NAMALWA (cell line): Measurements from ENCODE around the gene ACBD6.

ENCODE experiments used
- DNase-seq: peaks from one replicate; pipeline ENCODE4 v3.0.0-alpha.2; 2015; ENCODE audit warnings: low spot score

Gene ACBD6

DNA sequence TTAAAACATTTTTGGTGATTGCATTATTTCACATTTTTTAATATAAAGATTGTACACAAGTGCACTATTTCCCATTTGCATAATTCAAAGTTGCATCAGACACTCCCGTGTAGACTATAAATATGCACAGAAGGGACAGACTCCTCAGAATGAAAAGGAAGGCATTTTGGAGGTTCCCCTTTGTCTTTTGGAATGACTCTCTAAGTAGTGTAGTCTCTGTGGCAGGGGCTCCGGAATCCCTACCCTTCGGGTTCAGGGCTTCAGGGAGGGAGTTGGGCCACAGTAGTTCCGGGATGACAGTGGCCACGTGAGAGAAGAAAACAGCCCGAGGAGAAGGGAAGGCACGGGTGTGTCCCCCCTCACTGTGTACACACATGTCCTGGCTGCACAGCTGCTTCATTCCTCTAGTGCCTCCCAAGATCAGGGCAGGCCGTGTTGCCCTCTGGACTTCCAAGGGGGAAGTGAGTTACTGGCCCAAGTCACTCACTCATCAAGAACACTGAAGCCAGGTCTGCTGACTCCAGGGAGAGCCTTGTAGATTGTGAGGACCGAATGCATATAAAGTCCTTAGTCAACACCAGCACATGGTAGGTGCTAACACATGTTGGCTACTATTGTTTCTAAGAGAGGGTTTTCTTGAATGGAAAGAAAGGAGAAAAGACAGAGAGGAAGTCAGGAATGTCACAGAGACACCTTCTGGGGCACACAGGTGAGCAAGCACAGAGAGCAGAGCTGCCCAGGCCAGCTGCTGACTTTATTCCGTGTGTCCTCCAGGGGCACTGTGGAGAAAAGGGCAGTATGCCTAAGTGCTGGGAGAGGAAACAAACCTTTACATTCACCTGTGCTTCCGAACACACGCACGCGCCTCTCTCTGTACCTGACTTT is 232.5 kb downstream of the ACBD6 start:
- DNase-seq = peak; percentile 28

DNA sequence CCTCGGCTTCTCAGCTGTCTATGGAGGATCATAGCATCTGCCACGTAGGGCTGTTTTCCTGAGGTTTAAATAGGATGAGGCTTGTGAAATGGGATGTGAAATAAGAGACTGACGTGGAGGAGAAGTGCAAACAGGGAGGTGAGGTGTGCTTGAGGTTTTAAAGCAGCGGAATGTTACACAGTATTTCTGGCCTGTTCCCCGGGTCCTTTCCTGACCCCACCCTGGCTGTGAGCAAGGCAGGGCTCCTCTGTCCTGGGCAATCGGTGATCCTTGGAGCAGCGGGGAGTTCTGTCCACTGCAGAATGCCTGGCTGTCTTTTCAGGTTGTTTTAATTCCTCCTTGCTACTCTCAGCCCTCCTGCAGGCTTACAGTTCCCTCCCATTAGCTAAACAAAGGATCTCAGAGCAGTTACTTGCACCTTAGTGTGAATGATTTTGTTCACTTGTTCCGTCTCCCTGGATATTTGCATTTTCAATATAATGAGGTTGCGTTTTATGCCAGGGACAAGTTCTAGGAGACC is 233.8 kb downstream of the ACBD6 start:
- DNase-seq = no peak

- DNase-seq = no peak
Measured at GRCh38 chr1:180267761-180268555, 234.4 kb downstream of the ACBD6 start.

- DNase-seq = no peak
Measured at GRCh38 chr1:180267211-180267561, 235.2 kb downstream of the ACBD6 start.

DNA sequence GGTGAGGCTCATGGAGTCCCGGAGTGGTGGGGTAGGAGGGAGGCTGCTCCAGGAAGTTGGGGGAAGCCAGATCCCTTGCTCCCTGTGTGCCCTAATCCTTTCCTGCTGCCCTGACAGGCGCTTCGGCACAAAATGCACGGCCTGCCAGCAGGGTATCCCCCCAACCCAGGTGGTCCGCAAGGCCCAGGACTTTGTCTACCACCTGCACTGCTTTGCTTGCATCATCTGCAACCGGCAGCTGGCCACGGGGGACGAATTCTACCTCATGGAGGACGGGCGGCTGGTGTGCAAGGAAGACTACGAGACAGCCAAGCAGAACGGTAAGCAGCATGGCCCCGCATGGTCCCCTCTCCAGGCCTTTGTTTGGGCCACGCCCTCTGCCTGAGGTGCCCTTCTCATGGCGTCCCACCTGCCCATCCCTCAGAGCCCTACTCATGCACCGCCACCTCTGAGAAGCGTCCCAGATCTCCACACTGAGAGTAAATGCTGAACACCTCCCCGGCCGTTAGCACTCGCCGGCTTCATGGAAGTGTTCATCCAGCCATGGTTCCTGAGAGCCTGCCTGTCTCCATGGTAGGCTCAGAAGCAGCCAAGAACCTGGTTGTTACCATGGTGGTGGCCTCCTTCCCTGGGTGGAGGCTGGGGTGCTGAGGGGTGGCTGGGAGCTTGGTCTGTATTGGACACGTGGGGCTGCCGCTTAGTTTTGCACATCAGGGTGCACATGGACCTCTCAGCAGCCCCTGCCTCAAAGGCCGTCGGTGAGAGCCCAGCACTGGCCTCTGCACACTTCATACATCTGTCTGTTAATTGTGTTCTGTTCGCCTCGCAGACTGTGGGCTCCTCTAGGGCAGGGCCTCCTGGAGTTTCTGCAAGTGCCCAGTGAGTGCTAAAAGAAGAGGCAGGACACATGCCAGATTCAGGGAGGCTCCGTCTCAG is 235.8 kb downstream of the ACBD6 start:
- no peak for DNase-seq

GRCh38 chr1:180265871-180266270 is 236.5 kb downstream of the ACBD6 start:
- no peak for DNase-seq

- DNase-seq = no peak
Measured at GRCh38 chr1:180265201-180265600, 237.2 kb downstream of the ACBD6 start.

DNA sequence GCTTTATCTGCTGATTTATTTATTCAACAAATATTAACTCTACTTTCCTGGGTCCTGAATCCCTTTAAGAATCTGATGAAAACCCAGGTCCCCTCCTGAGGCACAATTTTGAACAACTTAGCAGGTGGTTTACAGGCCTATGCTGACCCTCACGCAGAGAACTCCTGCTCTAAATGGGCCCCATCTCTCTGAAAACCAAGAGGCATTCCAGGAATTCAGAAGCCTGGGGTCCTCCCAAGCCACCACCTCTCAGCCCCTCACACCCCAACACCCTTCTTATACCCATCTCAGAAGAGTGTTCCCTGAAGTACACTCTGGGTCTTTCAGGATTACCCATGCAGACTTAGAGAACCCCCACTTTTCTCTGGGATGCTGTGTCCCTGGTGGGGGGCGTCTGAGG is 237.8 kb downstream of the ACBD6 start:
- no peak for DNase-seq

- DNase-seq = no peak
Measured at GRCh38 chr1:180262628-180263488, 239.5 kb downstream of the ACBD6 start.

- DNase-seq = no peak
Measured at GRCh38 chr1:180261524-180262155, 240.7 kb downstream of the ACBD6 start.

GRCh38 chr1:180261030-180261429 is 241.3 kb downstream of the ACBD6 start:
- DNase-seq = no peak

- no peak for DNase-seq
Measured at GRCh38 chr1:180260541-180260940, 241.8 kb downstream of the ACBD6 start.

GRCh38 chr1:180259431-180260338 is 242.7 kb downstream of the ACBD6 start:
- DNase-seq = no peak

DNA sequence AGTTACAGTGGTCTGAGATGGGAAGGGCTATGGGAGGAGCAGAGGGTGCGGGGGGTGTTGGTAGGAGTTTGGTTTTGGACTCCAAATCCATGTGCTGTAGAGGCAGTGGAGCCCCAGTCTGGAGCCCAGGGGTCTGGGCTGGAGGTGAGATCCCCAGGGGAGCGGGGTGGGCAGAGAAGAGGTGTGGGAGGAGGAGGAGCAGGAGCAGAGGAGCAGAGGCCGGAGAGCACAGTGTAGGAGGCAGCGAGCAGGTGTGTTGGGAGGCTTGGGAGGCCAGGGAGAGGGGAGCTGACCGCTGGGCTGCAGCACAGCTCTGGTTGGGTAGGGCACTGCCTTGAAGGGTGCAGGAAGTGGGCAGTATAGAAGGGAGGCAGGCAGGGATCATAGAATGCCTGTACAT is 243.4 kb downstream of the ACBD6 start:
- DNase-seq = no peak

GRCh38 chr1:180258290-180258689 is 244.1 kb downstream of the ACBD6 start:
- no peak for DNase-seq

DNA sequence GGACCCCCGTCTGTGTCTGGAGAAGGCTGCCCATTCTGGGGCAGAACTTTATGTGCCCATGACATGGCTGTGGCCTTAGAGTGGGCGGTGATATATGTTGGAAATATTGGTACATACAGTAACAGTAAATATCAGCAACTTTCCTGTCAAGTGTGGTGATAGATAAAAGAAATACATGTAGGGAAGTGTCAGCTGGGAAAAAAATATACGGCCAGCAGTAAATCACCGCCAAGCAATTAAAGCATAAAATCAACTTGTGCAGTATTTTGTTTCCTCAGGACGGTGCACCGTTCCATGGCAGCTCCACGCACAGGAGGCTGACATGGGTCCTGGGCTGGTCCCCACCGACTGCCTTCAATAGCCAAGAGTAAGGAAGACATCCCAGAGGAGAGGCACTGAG is 244.9 kb downstream of the ACBD6 start:
- no peak for DNase-seq

DNA sequence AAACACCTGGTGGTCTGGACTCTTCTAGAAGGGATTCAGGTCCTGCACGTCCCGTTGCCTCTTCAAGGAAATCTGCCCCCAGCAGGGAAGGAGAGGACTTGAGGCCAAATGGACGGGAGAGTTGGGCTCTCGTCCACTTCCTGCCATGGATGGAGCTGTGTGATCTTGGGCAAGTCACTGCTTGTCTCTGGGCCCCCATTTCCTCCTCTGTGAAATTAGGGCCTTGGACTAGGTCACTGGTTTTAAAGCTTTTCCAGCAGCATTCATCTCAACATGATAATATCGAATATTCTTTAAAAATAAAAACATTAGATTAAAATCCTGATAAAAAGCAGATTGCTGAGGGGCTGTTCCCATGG is 245.4 kb downstream of the ACBD6 start:
- no peak for DNase-seq

DNA sequence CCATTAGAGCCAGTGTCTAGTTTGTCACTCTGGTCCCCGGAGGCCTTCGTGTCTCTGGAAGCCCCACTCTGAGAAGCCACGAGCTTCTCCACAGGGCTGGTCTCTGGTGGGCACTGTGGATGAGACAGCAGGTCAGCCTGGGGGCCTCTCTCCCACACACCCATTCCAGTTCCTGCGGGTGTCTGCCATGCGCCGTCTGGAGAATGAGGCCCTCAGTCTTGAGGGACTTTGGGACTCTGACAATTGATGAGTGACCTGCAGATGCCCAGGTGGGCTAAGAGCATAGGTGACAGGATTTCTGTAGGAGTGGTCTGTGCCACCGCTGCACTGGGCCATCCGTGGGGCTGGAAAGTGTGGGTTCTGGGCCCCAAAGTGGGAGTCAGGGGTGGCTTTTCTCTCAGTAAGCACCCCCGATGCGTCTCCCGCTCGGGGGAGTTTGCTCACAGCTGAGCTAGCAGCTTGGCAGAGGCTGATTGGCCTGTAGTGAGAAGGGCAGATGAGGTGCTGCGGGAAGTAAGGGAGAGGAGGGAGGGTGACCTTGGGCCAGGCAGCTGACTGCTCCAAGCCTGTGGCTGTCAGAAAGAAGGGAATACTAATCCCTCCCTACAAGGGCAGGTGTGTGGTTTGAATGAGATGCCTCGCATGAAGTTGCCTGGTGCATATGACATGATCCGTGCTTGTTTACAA is 245.9 kb downstream of the ACBD6 start:
- no peak for DNase-seq
